Inflammatory macrophage treated with lipopolysaccharide for 4 hours (primary cell): ENCODE measurements around the gene SLC12A8.

Source experiments
- DNase-seq: peaks from one replicate; pipeline ENCODE4 v3.0.0-alpha.2; 2020

Gene SLC12A8

DNA sequence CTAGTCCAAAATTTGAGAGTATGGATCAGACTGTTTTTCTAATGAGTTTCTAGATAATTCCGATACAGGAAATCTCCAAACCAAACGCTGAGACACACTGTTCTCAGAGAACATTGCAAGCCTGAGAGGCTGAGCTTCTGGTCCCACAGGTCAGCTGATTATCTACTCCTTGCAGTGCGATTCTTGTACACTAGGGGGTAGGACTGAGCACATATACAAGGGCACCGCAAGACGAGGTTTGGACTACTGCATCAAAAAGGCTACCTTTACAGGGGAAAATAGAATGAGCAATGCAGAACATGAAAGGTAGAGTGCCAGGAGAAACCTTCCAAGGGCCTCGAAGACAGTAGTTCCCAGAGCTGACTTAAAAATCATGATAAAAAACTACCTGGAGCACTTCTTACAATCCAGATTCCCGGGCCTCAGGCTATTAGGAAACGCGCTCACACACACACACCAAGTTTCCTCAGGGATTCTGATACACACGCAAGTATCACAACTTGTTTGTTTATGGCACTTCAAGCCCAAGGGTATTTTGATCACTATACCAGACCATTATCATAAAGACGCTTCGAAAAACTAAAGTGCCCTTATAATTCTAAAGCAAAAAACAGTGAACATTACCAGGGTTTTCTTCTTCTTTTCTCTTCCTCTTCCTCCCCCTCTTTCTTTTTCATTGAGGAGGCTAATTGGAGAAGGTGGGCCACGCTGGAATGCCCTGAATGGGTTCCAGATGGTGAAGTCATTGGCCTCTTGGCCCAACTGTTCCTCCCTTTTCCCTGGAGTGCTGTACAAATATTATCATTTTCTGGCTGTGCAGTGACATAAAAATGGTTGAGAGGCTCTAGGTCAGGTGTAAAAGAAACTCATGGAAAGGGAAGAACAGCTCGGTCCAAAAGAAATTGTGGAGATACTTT lies 61.8 kb downstream of the SLC12A8 start:
- DNase-seq, result peak; percentile 71

DNA sequence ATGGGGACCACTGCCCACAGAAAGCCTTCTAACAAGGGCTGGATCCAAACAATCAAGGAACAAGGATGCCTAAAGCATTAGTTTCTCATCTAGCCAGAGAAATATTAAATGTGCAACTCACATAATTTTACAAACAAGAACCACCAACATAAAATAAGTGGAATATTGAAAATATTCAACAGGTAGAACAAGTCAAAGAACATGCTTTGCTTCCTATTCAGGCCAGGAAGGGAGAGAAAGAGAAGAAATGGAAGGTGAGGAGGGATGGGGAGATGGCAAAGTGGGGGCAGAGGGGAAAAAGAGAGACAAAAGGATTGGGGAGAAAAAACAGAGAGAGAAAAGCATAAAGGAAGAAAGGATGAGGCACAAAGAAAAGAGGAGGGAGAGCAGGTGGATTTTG lies 63.1 kb downstream of the SLC12A8 start:
- DNase-seq, result no peak

DNA sequence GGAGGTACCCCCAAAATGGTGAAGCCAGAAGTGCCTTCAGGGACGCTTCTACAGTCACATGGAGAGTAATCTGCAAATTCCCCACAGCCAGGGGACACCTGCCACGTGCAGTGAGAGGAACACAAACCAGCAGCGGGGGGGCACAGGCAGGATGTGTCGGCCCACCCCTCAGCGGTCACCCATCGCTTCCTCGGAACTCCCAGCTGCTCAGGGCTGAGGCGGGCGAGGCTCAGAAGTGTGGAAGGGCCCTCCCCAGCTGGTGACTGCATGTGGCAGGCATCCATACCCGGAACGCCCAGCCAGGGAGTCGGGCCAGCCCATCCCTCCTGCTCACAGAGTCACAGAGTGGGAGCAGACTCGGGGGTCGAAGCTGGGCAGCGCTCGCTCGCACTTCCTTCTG lies 63.7 kb downstream of the SLC12A8 start:
- DNase-seq, result no peak

DNA sequence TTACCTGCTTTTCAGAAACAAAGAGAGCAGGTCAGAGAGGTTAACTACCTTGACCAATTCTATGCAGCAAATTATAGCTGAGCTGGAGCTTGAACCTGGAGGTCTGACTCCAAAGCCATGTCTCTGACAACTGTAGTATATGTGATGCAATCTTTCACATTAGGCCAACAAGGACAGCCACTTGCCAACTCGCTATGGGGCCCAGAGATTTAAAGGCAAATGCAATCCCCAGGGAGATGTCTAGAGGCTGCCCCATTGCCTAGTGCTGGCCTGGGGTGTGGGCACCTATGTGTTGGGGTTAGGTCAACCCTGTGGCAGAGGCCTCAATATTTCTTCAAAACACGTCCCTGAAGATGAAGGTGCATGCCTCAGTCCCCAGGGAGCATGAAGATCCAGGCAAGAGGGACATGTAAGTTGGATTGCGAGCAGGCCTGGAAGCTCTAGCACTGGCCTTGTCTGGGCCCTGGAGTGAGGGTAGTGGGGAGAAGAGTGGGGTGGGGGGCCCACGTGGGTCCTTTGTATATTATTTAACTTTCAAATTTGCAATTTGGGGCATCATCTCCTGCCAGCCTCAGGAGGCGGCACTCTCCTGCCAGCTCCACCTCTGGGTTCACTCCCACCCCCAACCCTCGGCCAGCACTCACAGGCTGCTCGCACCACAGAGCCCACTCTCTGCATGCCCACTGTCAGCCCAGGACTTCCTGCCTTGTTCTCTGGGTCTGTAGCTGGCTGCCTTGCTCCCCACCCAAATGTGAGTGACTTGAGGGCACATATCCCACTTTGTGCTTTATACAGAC lies 64.3 kb downstream of the SLC12A8 start:
- DNase-seq, result no peak

DNA sequence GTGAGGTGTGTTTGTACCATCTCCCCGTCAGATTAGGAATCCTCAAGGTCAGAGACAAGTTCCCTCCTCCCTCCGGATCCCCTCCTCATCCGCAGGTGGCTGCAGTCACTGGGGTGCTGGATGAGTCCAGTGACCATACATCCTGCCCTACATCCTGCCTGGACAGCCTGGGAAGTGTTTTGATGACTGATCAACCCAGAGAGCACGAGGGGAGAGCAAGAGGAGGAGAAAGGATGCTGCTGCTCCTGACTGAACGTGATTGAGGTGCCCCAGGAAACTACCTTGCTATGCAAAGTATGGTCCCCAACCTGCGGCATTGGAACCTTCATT lies 65.1 kb downstream of the SLC12A8 start:
- no peak for DNase-seq

DNA sequence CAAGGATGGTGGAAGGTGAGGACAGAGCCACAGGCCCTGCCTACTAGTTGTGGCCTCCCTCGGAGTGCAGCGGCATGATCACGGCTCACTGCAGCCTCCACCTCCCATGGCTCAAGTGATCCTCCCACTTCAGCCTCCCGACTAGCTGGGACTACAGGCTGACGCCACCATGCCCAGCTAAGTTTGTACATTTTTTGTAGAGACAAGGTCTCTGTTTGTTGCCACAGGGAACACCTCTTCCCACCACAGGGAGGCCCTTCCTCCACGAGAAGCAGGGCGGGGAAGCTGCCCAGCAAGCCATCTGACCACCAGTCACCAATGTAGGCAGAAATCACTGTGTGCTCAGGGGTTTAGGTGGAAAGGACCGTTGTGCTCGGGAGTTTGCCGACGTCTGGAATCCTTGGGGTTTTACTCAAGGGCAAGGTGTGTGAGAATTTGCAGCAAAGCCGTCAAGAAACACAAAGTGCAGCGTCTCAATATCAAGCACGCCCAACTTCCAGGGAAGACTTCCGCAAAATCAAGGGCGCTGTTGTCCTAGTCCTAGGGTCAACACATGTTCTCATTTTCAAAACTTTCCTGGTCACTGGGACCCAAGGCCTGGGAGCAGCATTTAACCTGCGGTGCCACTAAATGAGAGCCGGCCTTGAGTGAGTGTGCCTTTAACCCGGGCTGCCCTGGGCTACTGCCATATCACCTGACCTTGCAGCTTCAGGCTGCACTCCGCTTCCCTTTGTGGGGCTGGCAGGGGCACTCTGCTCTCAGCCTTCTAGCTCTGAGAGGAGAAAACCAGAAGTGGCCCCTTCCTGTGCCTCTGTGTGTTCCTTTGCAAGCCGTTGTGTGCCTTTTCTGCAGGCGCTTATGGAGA lies 65.7 kb downstream of the SLC12A8 start:
- peak; percentile 72 for DNase-seq

DNA sequence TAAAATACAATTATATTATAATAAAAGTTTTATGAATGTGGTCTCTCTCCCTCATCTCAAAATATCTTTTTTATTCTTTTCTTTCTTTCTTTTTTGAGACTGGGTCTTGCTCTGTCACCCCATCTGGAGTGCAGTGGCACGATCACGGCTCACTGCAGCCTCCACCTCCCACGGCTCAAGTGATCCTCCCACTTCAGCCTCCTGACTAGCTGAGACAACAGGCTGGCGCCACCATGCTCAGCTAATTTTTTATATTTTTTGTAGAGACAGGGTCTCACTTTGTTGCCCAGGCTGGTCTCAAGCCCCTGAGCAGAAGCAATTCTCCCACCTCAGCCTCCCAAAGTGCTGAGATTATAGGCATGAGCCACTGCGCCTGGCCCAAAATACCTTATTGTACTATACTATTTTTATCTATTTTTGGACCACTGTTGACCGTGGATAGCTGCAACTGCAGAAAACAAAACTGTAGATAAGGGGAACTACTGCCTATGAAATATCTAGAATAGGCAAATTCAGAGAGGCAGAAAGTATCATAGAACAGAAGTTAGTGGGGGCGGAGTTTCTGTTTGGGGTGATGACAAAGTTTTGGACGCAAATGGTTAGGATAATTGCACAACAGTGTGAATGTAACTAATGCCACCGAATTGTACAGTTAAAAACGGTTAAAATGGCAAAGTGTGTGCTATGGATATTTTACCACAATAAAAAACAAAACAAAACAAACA lies 66.6 kb downstream of the SLC12A8 start:
- DNase-seq, result peak; percentile 93

DNA sequence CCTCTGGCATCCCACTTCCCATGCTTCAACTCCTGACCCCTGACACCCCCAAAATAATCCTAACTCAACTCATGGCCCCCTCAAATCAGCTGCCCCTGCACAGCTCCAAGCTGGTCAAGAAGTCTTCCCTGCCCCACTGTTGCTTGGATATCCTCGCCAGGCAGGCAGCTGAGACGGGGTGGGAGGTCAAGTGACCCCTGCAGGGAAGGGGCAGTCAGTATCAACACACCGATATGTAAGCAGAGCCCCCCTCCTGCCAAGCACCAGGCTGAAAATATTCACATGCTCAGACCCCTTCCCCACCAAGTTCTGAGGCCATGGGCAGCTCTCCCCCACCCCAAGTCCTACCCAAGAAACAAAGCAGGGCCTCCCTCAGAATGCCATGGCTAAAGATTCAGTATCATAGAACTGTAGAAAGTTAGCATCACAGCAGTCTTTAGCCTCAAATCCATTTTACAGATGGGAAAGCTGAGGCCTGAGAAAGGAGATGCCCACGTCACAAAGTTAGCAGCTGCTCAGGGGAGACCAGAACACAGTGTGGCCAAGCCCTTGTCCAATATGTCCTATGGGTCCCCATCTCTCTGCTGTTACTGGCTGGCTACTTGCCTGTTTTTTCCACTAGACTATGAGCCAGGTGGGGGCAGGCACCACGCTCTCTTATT lies 67.8 kb downstream of the SLC12A8 start:
- DNase-seq, result no peak

DNA sequence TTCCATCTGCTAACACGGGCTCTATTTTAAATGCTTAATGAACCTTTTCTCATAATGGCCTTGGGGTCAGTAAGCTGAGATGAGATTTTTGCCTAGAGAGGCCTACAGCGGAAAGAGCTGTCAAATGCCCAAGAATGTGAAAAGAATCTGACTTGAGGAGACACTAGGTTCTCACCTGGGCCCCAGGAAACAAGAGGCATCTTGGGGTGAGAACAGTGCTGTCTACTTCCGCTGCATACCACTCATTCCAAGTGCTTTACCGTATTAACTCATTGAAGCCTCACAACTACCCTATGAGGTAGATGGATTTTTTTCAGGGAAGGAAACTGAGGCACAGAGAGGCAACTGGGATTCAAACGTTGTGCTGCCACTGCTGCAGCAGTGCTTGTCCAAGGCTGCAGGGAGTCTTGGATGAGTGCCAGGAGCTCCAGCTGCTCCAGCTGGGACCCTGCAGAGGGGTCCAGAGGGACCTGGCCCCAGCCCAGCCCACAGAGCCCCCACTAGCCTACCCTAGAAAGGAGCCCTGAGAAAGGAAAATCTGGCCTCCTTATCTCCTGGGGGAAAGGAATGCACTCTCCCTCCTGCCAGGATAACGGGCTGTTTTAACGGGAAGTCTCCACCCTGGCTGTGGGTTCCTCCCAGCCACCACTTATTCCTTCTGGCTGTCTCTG lies 68.4 kb downstream of the SLC12A8 start:
- DNase-seq, result no peak

DNA sequence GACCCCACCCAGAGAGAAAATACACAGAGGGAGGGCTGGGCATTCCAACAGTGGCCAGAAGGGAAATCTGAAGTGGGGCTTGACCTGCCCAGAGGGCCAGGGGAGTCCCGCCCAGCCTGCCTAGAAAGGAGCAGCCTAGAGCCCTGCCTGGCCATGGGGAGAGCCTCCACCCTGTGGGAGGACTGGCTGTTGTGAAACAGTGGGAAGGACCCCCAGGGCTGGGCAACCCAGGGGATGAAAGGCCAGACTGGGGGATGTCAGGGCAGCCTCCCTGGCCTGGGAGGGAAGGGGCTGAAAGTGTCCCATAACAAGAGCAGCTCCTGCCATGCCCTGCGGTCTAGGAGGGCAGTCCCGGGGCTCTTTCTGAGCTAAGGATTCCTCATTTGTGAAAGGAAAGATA lies 69.0 kb downstream of the SLC12A8 start:
- no peak for DNase-seq

DNA sequence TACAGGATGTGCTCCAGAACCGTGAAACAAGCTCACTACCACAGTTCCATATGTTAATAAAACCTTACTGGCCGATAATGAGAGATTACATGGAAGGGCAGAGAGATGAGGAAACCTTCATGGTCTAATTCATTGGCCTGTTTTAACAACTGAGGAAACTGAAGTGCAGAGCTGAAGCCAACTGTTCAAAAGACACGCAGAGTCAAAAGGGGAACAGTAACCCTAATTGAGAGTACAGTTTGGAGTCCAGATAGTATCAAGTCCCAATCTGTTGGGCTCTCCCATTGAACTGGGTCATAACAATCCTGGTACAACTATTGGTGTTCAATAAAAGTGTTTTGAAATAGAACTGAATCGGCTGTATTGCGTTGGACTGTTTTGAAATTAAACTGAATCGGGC lies 69.6 kb downstream of the SLC12A8 start:
- no peak for DNase-seq

DNA sequence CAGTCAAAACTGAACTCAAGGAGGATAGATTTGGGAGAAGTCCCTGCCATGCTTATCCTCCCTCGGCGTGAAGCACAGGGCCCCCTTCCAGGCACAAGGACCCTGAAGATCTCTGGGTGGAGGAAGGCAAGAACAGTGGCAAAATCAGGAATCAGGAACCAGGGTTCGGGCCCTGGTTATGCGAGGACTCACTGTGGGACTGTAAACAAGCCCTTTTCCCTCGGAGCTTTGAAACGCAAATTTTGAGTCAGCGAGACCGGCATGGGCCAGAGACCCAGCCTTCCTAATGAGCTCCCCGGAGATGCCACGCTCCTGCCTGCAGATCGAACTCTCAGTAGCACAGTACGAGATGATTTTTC lies 70.1 kb downstream of the SLC12A8 start:
- DNase-seq, result no peak

DNA sequence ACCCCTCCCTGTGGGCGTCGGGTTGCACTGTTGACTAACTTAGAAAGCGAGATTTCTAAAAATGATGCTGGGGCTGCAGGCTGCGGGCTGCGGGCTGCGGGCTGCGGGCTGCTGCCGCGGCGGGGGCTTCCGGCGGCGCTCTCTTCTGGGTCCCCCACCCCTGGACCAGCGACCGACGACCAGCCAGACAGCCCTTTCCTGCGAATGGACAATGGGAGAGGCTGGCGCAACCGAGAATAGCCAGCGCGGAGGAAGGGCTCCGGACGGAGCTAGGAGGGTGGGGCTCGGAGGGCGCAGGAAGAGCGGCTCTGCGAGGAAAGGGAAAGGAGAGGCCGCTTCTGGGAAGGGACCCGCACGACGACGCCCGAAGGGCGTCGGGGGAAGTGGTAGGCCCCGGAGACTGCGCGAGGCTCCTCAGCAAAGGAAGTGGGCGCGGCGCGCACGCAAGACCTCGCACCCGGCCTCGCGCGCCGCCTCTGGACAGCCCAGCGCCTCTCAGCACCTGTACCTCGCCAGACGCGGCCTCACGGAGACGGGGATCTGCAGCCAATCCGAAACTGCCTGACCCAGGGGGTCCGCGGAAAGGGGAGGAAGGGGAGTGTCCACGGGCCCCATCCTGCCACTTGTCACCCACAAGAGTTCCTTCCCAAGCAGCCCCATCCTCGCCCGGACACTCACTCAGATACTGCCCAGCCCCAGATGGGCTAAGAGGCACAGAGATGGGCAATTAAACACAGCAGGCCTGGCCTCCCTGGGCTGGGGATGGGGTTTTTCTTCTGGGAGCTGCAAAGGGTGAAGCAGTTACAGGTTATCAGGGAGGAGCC lies 70.7 kb downstream of the SLC12A8 start:
- peak; percentile 56 for DNase-seq

DNA sequence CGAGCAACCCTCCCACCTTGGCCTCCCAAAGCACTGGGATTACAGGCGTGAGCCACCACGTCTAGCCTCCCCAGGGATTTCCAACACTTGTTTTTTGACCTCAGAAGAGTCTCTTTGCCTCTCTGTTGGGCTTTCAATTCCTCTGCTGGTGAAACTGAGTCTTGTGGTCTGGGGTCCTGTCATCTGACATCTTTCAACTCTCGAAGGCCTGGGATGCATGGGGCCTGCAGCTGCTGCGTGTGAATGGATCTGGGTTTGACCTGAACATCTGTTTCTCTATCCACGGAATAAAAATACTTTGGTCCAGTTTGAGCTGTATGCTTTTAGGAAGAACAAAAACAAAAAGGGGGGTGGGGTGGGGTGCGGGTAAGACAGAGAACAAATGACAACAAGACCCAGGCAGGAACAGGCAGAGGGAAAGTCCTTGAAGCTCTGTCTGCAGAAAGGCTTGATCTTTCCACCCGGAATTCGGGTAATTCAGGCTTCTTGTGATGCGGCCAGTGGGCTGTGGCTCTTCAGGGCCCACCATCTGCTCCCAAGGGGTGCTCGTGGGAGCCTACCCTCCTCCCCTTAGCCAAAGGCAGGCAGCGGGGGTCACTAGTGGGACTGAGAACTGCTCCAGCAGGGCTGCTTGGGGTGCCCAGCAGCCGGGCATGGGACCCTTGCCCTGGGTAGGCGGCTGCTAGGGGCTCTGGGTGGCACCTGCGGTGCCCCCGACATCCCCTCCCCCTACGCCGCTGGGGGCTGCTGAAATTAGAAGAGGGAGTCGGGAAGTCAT lies 71.5 kb downstream of the SLC12A8 start:
- no peak for DNase-seq

DNA sequence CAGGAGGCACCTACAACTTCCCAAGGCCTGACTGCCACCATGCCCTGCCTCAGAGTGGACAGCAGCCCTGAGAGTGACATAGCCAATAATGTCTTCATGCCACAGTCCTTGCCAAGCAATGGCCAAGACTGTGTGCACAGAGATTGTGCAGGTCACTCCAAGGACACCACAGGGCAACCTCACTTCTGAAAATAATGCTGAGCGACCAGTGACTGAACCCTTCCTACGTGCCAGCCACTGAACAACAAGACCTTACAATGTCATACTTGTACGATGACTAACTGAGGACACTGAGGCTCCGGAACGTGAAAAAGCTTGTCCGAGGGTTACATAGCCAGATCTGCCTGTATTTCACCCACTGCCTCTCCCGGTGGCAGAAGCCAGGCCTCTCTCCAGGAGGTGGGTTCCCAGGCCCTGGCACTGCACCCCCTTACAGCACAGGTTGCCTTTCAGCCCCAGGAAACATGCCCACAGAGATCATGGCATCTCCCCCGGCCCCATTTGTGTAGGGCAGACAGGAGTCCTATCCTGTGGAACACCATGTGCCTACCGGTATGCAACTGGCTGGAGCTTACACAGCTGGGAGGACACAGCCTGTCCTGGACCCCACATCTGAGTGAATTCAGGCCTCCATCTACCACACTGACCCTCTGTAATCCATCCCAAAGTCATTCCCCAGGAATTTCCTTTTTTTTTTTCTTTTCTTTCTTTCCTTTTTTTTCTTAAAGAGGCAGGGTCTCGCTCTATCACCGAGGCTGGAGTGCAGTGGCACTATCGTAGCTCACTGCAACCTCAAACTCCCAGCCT lies 72.3 kb downstream of the SLC12A8 start:
- no peak for DNase-seq

DNA sequence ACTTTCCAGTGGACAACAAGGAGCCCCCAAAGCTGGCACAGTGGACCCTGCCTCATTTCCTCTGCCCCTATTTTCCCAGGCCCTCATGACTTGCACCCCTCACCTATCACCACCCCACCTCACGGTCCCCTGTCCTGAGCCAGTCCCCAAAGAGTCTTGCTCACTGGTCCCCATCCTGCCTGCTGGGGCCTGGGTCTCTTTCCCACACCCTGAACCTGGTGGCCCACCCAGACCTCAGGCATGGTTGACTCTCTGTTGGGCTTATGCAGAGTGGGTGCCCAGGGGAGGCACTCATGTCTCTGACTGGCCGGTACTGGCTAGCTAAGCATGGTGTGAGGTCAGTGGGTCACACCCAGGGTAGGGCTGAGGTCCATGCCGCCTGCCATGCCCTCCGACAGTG lies 73.2 kb downstream of the SLC12A8 start:
- no peak for DNase-seq

DNA sequence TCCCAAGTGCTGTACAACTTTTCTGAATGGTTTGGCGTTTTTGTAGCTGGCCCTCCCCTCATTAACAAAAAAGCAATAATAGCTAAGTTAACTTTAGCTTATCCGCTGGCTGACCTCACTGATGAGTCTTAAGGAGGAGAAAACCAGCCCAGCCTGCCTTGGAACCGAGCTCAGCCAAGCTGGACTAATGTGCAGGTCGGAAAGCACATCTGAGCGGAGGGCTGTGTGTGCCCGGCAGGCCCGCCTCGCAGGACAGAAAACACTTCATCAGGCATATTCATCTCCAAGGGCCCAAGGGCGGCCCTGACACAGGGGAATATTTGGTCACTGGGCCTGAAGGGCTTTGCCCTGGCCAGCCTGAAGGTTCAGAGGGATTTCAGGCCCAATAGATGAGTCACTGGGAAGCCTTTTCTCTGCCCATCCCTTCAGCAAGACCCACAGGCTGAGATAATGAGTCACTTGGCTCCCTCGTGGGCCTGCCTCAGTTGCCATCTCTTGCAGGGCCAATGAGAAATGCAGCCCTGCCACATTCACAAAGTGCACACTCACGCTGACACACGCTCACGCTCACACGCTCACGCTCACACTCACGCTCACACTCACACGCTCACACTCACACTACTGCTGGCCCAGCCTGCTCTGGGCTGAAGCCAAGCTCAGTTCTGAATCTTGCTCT lies 75.1 kb downstream of the SLC12A8 start:
- no peak for DNase-seq

DNA sequence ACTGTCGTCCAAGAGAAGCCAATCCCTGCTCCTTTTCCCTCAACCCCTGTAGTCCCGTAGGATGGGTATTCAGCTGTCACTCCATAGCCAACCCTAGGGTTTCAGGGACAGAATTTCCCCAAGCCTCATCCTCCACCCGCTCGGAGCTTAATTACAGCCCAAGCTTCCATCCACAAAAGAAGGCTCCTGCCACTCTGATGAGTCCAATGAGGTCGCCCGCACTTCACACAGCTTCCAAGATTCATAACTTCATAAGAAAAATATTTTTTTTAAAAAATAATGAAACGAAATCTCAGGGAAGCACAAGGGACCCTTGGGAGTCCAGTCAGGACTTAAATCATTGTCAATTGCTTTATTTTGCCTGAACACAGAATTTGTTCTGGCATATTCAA lies 75.6 kb downstream of the SLC12A8 start:
- DNase-seq, result no peak
